Epithelial cell of proximal tubule (primary cell): ENCODE data around the gene TAS2R38. TPM values are rescaled to one million over a fixed set of nuclear protein-coding genes. Genes with fewer than 3 reads are reported as not detected.

Experiments used
- DNase-seq: peaks from one replicate; pipeline ENCODE4 v3.0.0-alpha.2; 2011; ENCODE audit warnings: low read depth
- H3K4me3 ChIP-seq: 2 replicates; pipeline ENCODE4 v1.5.1; 2011; ENCODE audit warnings: low read depth, mild to moderate bottlenecking, low read length
- total RNA-seq: library from RNA; depleted of rRNA; stranded (reverse); fragments of >200 nt; gene quantifications from 2 replicates; pipeline ENCODE4 v1.2.3, GENCODE V29; 2015
- TF ChIP-seq, protein P1 (sequence below): conservative IDR thresholded peaks from 2 replicates; pipeline ENCODE4 v1.5.1; 2012; ENCODE audit warnings: low read depth, mild to moderate bottlenecking, low read length

Gene TAS2R38
- total RNA-seq, 1 donor from 2014 or later: not detected

DNA sequence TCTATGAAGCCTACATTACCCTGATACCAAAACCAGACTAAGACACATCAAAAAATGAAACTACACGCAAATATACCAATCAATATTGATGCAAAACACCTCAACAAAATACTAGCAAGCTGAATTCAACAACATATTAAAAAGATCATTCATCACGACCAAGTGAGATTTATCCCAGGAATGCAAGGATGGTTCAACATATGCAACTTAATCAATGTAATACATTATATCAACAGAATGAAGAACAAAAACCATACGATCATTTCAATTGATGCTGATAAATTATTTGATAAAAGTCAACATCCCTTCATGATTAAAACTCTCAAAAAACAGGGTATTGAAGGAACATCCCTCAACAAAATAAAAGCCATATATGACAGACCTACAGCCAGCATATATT lies 32.5 kb downstream of the TAS2R38 start:
- H3K4me3 ChIP-seq: no peak overlapping the region
- TF ChIP-seq, protein P1, sequence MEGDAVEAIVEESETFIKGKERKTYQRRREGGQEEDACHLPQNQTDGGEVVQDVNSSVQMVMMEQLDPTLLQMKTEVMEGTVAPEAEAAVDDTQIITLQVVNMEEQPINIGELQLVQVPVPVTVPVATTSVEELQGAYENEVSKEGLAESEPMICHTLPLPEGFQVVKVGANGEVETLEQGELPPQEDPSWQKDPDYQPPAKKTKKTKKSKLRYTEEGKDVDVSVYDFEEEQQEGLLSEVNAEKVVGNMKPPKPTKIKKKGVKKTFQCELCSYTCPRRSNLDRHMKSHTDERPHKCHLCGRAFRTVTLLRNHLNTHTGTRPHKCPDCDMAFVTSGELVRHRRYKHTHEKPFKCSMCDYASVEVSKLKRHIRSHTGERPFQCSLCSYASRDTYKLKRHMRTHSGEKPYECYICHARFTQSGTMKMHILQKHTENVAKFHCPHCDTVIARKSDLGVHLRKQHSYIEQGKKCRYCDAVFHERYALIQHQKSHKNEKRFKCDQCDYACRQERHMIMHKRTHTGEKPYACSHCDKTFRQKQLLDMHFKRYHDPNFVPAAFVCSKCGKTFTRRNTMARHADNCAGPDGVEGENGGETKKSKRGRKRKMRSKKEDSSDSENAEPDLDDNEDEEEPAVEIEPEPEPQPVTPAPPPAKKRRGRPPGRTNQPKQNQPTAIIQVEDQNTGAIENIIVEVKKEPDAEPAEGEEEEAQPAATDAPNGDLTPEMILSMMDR: no peak
- no peak for DNase-seq

DNA sequence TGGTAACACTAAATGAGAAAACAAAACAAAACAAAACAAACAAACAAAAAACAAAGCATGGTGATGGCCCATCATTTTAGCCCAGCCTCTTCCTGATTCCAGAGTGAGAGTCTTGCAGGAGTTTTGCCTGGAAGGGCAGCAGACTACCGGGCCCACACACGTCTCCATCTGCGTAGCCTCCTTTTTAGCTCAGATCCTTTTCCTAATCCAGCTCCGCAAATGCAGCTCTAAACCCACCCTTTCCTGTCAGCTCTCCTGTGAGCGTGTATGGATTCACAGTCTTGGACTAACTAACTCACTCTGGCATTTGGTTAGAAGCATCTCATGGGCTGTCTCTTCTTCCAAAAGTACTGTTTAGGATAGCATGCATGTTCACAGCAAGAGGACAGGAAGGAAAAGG lies 43.4 kb downstream of the TAS2R38 start:
- TF ChIP-seq, protein P1: no peak
- DNase-seq: no peak
- no peak overlapping the region for H3K4me3 ChIP-seq

- DNase-seq: no peak
- TF ChIP-seq, protein P1: no peak
- no peak overlapping the region for H3K4me3 ChIP-seq
Measured at GRCh38 chr7:141928845-141929195, 44.8 kb downstream of the TAS2R38 start.

DNA sequence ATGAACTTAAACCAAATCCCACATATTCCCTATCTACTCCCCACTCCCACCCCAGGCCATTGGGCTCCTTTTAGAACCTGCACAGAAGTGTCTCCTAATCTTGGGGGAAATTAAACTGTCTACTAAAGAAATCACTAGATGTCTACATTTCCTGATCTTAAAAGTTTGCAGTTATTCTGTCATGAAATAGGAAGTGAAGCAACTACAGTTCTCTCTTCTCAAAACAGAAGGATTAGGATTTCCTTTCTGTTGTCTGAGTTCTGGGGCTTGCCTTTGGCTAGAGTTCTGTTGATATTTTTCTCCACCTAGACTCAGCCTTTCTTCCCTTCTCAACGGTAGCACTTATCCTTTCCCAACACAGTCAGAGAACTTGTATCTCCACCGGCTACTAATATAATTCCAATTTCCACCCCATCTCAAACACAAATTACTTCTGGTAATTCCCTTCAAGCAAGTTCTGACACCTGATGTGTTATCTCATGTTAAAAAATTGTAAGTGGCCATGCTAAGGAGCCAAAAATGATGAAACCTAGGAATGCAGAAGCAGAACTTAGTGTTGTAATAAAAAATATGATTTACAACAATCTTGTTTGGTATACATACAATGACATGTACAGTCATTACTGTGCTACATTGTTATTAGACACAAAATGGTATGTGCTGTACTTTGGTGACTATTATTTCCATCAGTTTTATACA lies 45.3 kb downstream of the TAS2R38 start:
- TF ChIP-seq, protein P1: no peak
- no peak overlapping the region for H3K4me3 ChIP-seq
- DNase-seq: no peak

Other genes with a start within 250 kb of the TAS2R38 start
- gene SSBP1, start 235.4 kb downstream of the TAS2R38 start, total RNA-seq: 246 and 313 TPM in 2 replicates
- gene TAS2R3, start 209.7 kb downstream of the TAS2R38 start, total RNA-seq: 0.35 TPM in 1 of 2 replicates, not detected in the other
- 0.14 and 0.23 TPM in 2 replicates for gene TAS2R4, start 197.1 kb downstream of the TAS2R38 start, total RNA-seq
- 0.35 TPM in 1 of 2 replicates, not detected in the other for gene TAS2R5, start 183.6 kb downstream of the TAS2R38 start, total RNA-seq
- gene PRSS37, start 132.3 kb downstream of the TAS2R38 start, total RNA-seq: not detected in 2 replicates
- gene OR9A4, start 57.4 kb downstream of the TAS2R38 start, total RNA-seq: not detected in 2 replicates
- not detected in 2 replicates for gene CLEC5A, start 26.8 kb downstream of the TAS2R38 start, total RNA-seq
- 0.07 TPM in 1 of 2 replicates, not detected in the other for gene MGAM, start 22.1 kb upstream of the TAS2R38 start, total RNA-seq
- not detected in 2 replicates for gene MGAM2, start 137.9 kb upstream of the TAS2R38 start, total RNA-seq